Brain microvascular endothelial cell (primary cell): ENCODE results near the gene IRGQ.
"Not testable (repeated sequence)": the region's sequence is repeated elsewhere in the genome, so short reads cannot be mapped to it uniquely, and the experiment has no call there.

Experiments
- DNase-seq: peaks from one replicate; pipeline ENCODE4 v3.0.0-alpha.2; 2020
- H3K27ac ChIP-seq: fragments of 250-450 bp; sonication (Bioruptor Pico); 2 replicates; pipeline ENCODE4 v1.5.1; 2020; ENCODE audit warnings: mild to moderate bottlenecking, moderate library complexity
- H3K27me3 ChIP-seq: fragments of 250-450 bp; sonication (Bioruptor Pico); replicated peaks from 2 replicates; pipeline ENCODE4 v1.5.1; 2020; ENCODE audit warnings: mild to moderate bottlenecking
- H3K36me3 ChIP-seq: fragments of 250-450 bp; sonication (Bioruptor Pico); replicated peaks from 2 replicates; pipeline ENCODE4 v1.5.1; 2020; ENCODE audit warnings: mild to moderate bottlenecking
- H3K4me3 ChIP-seq: 2 replicates; pipeline ENCODE4 v1.5.1; 2011; ENCODE audit warnings: low read depth, mild to moderate bottlenecking, control low read depth, low read length, moderate library complexity
- in situ Hi-C: cut with HindIII; loops from 2 replicates; pipeline ENCODE4 v1.10.0; 2017; ENCODE audit warnings: low sequenced_read_pairs, low pct_ligation_motif_present
- TF ChIP-seq, protein P1 (sequence below): IDR thresholded peaks from 2 replicates; pipeline ENCODE4 v1.5.1; 2011; ENCODE audit warnings: low read depth, mild to moderate bottlenecking, moderate library complexity, low read length, control low read depth, inconsistent platforms; ENCODE audit errors: missing control alignments

IRGQ gene

DNA sequence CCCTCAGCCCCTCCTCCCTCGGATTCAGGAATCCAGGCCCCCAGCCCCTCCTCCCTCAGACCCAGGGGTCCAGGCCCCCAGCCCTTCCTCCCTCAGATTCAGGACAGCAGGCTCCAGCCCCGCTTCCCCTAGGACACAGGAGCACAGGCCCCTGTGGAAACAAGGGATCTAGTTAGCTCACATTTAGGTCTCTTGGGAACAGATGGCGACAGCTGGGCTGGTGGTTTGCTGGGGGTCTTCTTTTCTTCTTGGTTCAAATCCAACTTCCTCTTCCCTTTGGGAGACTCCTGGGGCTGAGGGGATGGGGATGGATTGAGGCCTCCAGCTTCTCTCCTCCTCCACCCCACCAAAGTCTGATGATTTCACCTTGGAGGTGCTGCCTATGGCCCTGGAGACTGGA is 43.3 kb downstream of the IRGQ start:
- Histone ChIP-seq H3K36me3 (peaks cover 21% of the 10 kb centered on the region), H3K27me3 (no peaks in the 10 kb centered on the region), H3K27ac (no peak overlapping the region), H3K4me3 (no peak overlapping the region)
- TF ChIP-seq, protein P1, sequence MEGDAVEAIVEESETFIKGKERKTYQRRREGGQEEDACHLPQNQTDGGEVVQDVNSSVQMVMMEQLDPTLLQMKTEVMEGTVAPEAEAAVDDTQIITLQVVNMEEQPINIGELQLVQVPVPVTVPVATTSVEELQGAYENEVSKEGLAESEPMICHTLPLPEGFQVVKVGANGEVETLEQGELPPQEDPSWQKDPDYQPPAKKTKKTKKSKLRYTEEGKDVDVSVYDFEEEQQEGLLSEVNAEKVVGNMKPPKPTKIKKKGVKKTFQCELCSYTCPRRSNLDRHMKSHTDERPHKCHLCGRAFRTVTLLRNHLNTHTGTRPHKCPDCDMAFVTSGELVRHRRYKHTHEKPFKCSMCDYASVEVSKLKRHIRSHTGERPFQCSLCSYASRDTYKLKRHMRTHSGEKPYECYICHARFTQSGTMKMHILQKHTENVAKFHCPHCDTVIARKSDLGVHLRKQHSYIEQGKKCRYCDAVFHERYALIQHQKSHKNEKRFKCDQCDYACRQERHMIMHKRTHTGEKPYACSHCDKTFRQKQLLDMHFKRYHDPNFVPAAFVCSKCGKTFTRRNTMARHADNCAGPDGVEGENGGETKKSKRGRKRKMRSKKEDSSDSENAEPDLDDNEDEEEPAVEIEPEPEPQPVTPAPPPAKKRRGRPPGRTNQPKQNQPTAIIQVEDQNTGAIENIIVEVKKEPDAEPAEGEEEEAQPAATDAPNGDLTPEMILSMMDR = no peak
- DNase-seq = no peak
- in situ Hi-C loops = no loop called here

DNA sequence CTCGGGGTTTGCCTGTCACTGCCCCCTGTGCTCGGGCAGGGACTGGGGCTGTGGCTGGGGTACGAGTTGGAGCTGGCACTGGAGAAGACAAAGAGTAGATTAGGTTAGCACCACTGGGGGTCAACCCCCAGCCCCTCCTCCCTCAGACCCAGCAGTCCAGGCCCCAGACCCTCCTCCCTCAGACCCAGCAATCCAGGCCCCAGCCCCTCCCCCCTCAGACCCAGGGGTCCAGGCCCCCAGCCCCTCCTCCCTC is 43.8 kb downstream of the IRGQ start:
- no peak for DNase-seq
- H3K27me3 ChIP-seq = no peaks in the 10 kb centered on the region
- TF ChIP-seq, protein P1 = no peak
- in situ Hi-C loops = no loop called here
- H3K4me3 ChIP-seq = no peak overlapping the region
- peaks cover 21% of the 10 kb centered on the region for H3K36me3 ChIP-seq
- no peak overlapping the region for H3K27ac ChIP-seq

DNA sequence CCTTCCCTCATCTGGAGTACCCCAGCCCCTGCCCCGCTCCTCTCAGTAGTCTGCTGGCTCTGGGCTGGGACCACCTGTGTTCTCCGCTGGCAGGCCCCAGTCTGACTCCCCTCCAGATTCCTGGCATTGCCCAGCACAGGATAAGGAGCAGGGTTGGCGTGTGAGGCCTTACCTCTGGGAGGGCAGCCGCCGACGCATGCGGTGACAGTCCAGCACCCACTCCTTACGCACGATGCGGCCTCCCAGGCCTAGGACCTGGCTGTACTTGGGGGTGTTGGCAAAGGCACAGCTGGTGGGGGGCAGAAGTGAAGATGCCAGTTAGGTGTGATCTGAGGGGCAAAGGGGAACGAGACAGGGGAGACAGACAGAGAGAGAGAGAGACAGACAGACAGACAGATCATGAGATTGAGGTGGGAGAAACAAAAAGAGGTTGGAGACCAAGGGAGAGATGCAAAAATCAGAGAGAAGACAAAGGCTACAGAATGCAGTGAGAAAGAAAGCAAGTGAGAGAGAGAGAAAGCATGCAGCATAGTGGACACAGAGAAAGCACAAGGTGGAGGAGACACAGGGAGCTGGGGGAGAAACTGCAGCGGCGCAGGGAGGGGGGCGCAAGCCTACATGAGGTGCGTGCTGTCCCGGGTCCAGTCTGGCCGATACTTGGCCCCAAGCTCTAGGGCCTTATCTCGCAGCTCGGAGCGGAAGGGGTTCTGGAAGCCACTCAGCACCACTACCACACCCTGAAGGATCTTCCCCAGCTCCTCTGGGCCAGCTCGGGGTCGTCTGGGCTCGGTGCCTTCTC is 44.3 kb downstream of the IRGQ start:
- no peak for DNase-seq
- TF ChIP-seq, protein P1 = no peak
- in situ Hi-C loops = no loop called here
- Histone ChIP-seq H3K27me3 (no peaks in the 10 kb centered on the region), H3K36me3 (peaks cover 21% of the 10 kb centered on the region), H3K4me3 (no peak overlapping the region), H3K27ac (no peak overlapping the region)

DNA sequence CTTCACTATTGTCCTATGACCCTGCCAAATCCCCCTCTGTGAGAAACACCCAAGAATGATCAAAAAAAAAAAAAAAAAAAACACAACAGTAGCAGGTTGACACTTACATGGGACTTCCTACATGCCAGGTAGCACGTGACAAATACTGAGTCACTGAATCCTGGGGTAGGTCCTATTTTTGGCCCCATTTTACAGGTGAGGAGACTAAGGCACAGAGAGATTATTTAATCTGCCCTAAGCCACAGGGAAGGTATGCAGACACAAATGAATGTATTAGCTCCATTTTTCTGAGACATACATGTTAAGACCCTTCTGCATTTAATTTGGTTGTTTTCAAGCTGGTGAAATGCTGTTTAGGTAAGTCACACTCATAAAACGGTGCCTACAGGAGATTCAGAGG is 47.2 kb downstream of the IRGQ start:
- Histone ChIP-seq H3K36me3 (peaks cover 24% of the 10 kb centered on the region), H3K4me3 (no peak overlapping the region), H3K27ac (no peak overlapping the region), H3K27me3 (no peaks in the 10 kb centered on the region)
- in situ Hi-C loops = no loop called here
- TF ChIP-seq, protein P1 = no peak
- no peak for DNase-seq

DNA sequence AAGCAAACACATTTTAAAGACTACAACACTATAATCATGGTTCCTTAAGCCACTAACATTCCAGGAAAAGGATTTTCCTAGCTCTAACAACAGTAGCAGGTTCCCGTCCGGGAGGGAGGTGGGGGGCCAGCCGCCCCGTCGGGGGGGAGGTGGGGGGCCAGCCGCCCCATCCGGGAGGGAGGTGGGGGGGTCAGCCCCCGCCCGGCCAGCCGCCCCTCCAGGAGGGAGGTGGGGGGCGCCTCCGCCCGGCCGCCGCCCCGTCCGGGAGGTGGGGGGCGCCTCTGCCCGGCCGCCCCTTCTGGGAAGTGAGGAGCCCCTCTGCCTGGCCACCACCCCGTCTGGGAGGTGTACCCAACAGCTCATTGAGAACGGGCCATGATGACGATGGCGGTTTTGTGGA is 48.0 kb downstream of the IRGQ start:
- not testable (repeated sequence) for H3K4me3 ChIP-seq, DNase-seq
- peaks cover 23% of the 10 kb centered on the region for H3K36me3 ChIP-seq

DNA sequence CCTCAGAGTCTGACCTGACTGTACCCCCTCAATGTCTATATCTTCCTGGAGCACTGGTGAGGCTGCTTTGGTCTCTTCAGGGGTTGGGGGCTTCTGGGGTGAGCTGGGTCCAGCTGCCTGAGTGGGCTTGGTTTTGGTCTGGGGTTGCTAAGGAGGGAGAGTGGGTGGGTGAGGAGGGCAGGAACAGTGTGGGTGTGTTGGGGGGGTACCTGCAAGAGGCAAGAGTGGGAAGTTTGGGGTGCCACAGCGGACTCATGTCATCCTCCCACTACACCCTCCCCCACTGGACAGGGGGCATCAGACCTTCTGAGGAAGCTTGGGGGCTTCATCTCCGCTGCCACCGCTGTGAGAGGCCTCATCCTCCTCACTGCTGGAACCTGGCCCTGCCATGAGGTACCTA is 49.4 kb downstream of the IRGQ start:
- no peaks in the 10 kb centered on the region for H3K27me3 ChIP-seq
- in situ Hi-C loops = no loop called here
- H3K27ac ChIP-seq = no peak overlapping the region
- DNase-seq = no peak
- TF ChIP-seq, protein P1 = no peak
- peaks cover 16% of the 10 kb centered on the region for H3K36me3 ChIP-seq
- no peak overlapping the region for H3K4me3 ChIP-seq

More for the DNA sequence above, 48.0 kb downstream of the IRGQ start:
- H3K27me3 ChIP-seq, H3K27ac ChIP-seq, in situ Hi-C loops: not testable (repeated sequence)
